Measurements from ENCODE around the gene GOLGA8K.
"Not testable (repeated sequence)": the region's sequence is repeated elsewhere in the genome, so short reads cannot be mapped to it uniquely, and the experiment has no call there.

The GOLGA8K gene

GRCh38 chr15:32403192-32403591 is at the start of gene GOLGA8K:
GOLGA8K (minus strand) TSS chr15:32403292; CDS start chr15:32403194, 98 bp downstream.
- DNase-seq = not testable (repeated sequence)

- not testable (repeated sequence) for DNase-seq
Measured at GRCh38 chr15:32440445-32440977, 37.4 kb upstream of the GOLGA8K start.

GRCh38 chr15:32434102-32434963 is 31.2 kb upstream of the GOLGA8K start:
- DNase-seq = not testable (repeated sequence)

GRCh38 chr15:32427635-32428034 is 24.5 kb upstream of the GOLGA8K start:
- DNase-seq = not testable (repeated sequence)

- DNase-seq = not testable (repeated sequence)
Measured at GRCh38 chr15:32426511-32426910, 23.4 kb upstream of the GOLGA8K start.

GRCh38 chr15:32407903-32408302 is 4.8 kb upstream of the GOLGA8K start:
- DNase-seq = not testable (repeated sequence)

- DNase-seq = not testable (repeated sequence)
Measured at GRCh38 chr15:32396522-32396921, 6.6 kb downstream of the GOLGA8K start.

- not testable (repeated sequence) for DNase-seq
Measured at GRCh38 chr15:32394745-32395144, 8.3 kb downstream of the GOLGA8K start.

- DNase-seq = not testable (repeated sequence)
Measured at GRCh38 chr15:32388050-32388648, 14.9 kb downstream of the GOLGA8K start.

- DNase-seq = not testable (repeated sequence)
Measured at GRCh38 chr15:32385823-32386495, 17.1 kb downstream of the GOLGA8K start.

GRCh38 chr15:32374185-32374584 is 28.9 kb downstream of the GOLGA8K start:
- not testable (repeated sequence) for DNase-seq

GRCh38 chr15:32373707-32374106 is 29.4 kb downstream of the GOLGA8K start:
- DNase-seq = not testable (repeated sequence)

GRCh38 chr15:32372075-32372474 is 31.0 kb downstream of the GOLGA8K start:
- not testable (repeated sequence) for DNase-seq

- DNase-seq = not testable (repeated sequence)
Measured at GRCh38 chr15:32370526-32370925, 32.6 kb downstream of the GOLGA8K start.

- not testable (repeated sequence) for DNase-seq
Measured at GRCh38 chr15:32370064-32370463, 33.0 kb downstream of the GOLGA8K start.

- not testable (repeated sequence) for DNase-seq
Measured at GRCh38 chr15:32366492-32366891, 36.6 kb downstream of the GOLGA8K start.

GRCh38 chr15:32365955-32366354 is 37.1 kb downstream of the GOLGA8K start:
- not testable (repeated sequence) for DNase-seq

- not testable (repeated sequence) for DNase-seq
Measured at GRCh38 chr15:32364944-32365343, 38.1 kb downstream of the GOLGA8K start.

- not testable (repeated sequence) for DNase-seq
Measured at GRCh38 chr15:32363449-32363848, 39.6 kb downstream of the GOLGA8K start.

GRCh38 chr15:32361662-32362061 is 41.4 kb downstream of the GOLGA8K start:
- DNase-seq = not testable (repeated sequence)

- not testable (repeated sequence) for DNase-seq
Measured at GRCh38 chr15:32358462-32358861, 44.6 kb downstream of the GOLGA8K start.

GRCh38 chr15:32356909-32357308 is 46.2 kb downstream of the GOLGA8K start:
- DNase-seq = not testable (repeated sequence)

GRCh38 chr15:32352748-32353147 is 50.3 kb downstream of the GOLGA8K start:
- not testable (repeated sequence) for DNase-seq

Data from activated CD8-positive, alpha-beta memory T cell treated with anti-CD3 and anti-CD28 coated beads, Interleukin-2, amount 50 U/mL, for 4 hours (primary cell).